ENCODE results near the gene RERE. TPM values are rescaled to one million over a fixed set of nuclear protein-coding genes. Genes with fewer than 3 reads are reported as not detected.

Gene RERE
- total RNA-seq, 1 experiment from 2014 or later, result 40.6 TPM

- Histone ChIP-seq H3K36me3 (ENCODE audit: control insufficient read depth in 1 of 2, insufficient read depth in 2 of 2, low read length in 2 of 2) (no peaks in the 10 kb centered on the region), H3K27ac (ENCODE audit: low read depth, low read length) (no peak overlapping the region), H3K9me3 (ENCODE audit: control insufficient read depth in 1 of 2, insufficient read depth in 1 of 2, low read depth in 1 of 2, low read length in 2 of 2) (no peaks in the 10 kb centered on the region), H3K79me2 (ENCODE audit: insufficient read depth, low read length) (peaks cover 6% of the 10 kb centered on the region; the same call in 1 of the 2 replicates), H3K27me3 (ENCODE audit: insufficient read depth, low read length) (no peaks in the 10 kb centered on the region), H3K4me2 (ENCODE audit: low read length) (no peak overlapping the region), H3K4me3 (replicated peaks in 1 of 2; ENCODE audit: low read depth in 1 of 2, low read length in 2 of 2) (no peak overlapping the region), H3K4me1 (ENCODE audit: control insufficient read depth in 1 of 2, insufficient read depth in 2 of 2, low read length in 2 of 2) (peaks cover 15 to 20% of the 10 kb centered on the region in 2 experiments), H2AFZ (ENCODE audit: low read depth, low read length, poor library complexity, severe bottlenecking) (no peak overlapping the region), H4K20me1 (ENCODE audit: insufficient read depth) (no peaks in the 10 kb centered on the region), H3K9ac (ENCODE audit: low read length) (no peak overlapping the region), H3K9me2 (ENCODE audit: insufficient read depth) (no peaks in the 10 kb centered on the region)
- no peak for ATAC-seq
- intact Hi-C loops (cut with micrococcal nuclease), result no loop called here
- TF ChIP-seq SP1 (IDR thresholded peaks at IDR 0.05; ENCODE audit: low read depth) (no peak), SRF (IDR thresholded peaks at IDR 0.05; ENCODE audit: low read depth) (no peak), SIN3A (IDR thresholded peaks at IDR 0.05; ENCODE audit: low read depth) (no peak), ZNF274 (IDR thresholded peaks at IDR 0.05; ENCODE audit: low read depth, low read length) (no peak), EGR1 (IDR thresholded peaks at IDR 0.05; ENCODE audit: low read depth) (no peak), TCF7L2 (IDR thresholded peaks at IDR 0.05; ENCODE audit: borderline replicate concordance, extremely low read depth, insufficient read depth, insufficient read length) (no peak), CBX3 (IDR thresholded peaks at IDR 0.05; ENCODE audit: low read depth) (no peak), POLR2A (IDR thresholded peaks at IDR 0.05; ENCODE audit: borderline replicate concordance, extremely low read depth, insufficient read depth, insufficient read length) (no peak), CEBPB (IDR thresholded peaks at IDR 0.05; ENCODE audit: low read depth) (no peak), EZH2phosphoT487 (IDR thresholded peaks at IDR 0.05; ENCODE audit: borderline replicate concordance) (no peak)
- TF ChIP-seq, protein P1, sequence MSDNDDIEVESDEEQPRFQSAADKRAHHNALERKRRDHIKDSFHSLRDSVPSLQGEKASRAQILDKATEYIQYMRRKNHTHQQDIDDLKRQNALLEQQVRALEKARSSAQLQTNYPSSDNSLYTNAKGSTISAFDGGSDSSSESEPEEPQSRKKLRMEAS (IDR thresholded peaks at IDR 0.05), result no peak
- TF ChIP-seq, protein P2, sequence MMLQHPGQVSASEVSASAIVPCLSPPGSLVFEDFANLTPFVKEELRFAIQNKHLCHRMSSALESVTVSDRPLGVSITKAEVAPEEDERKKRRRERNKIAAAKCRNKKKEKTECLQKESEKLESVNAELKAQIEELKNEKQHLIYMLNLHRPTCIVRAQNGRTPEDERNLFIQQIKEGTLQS (IDR thresholded peaks at IDR 0.05), result no peak
- no peak for DNase-seq (ENCODE audit: low read depth, low spot score)
- ChIA-PET RAD21 (ENCODE audit: low non-redundant PET in 1 of 2, low total read pairs in 2 of 2, uncharacterized antibody in 2 of 2, unreplicated experiment in 2 of 2) (no interaction called here), CTCF (no interaction called here), POLR2A (no interaction called here)
- no TSS peak for BruUV-seq (replicated peaks)
Observed at GRCh38 chr1:8427493-8427892, 389.9 kb downstream of the RERE start.

DNA sequence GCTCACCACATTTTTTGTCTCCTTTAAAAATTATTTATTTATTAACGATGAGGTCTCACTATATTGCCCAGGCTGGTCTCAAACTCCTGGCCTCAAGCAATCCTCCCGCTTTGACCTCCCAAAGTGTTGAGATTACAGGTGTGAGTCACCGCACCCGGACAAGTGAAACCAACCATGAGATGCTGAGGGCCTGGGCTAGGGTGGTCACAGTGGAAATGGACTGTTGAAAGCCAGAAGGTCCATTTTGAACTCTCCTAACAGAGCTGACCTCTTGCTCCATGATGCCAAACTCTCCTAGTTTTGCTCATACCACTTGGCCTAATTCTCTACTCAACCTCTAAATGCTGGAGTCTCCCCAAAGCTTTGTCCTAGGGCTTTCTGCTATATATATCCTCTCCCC lies 390.4 kb downstream of the RERE start:
- ChIA-PET CTCF (no interaction called here), POLR2A (no interaction called here), RAD21 (ENCODE audit: low non-redundant PET in 1 of 2, low total read pairs in 2 of 2, uncharacterized antibody in 2 of 2, unreplicated experiment in 2 of 2) (no interaction called here)
- H3K36me3 ChIP-seq (ENCODE audit: control insufficient read depth in 1 of 2, insufficient read depth in 2 of 2, low read length in 2 of 2), result no peaks in the 10 kb centered on the region
- peaks cover 9% of the 10 kb centered on the region; the same call in 1 of the 2 replicates for H3K79me2 ChIP-seq (ENCODE audit: insufficient read depth, low read length)
- no peak for DNase-seq (ENCODE audit: low read depth, low spot score)
- intact Hi-C loops (cut with micrococcal nuclease), result no loop called here
- H3K4me3 ChIP-seq (replicated peaks in 1 of 2; ENCODE audit: low read depth in 1 of 2, low read length in 2 of 2), result no peak overlapping the region
- H3K9me2 ChIP-seq (ENCODE audit: insufficient read depth), result no peaks in the 10 kb centered on the region
- H3K27ac ChIP-seq (ENCODE audit: low read depth, low read length), result no peak overlapping the region
- BruUV-seq (replicated peaks), result no TSS peak
- H2AFZ ChIP-seq (ENCODE audit: low read depth, low read length, poor library complexity, severe bottlenecking), result no peak overlapping the region
- H4K20me1 ChIP-seq (ENCODE audit: insufficient read depth), result no peaks in the 10 kb centered on the region
- H3K9ac ChIP-seq (ENCODE audit: low read length), result no peak overlapping the region
- ATAC-seq, result no peak
- no peak for TF ChIP-seq ELF1 (IDR thresholded peaks at IDR 0.05; ENCODE audit: borderline replicate concordance, low read depth)
- TF ChIP-seq EZH2 (IDR thresholded peaks at IDR 0.05), result no peak
- no peak for TF ChIP-seq CBX3 (IDR thresholded peaks at IDR 0.05; ENCODE audit: low read depth)
- no peak for TF ChIP-seq SIN3A (IDR thresholded peaks at IDR 0.05; ENCODE audit: low read depth)
- no peak for TF ChIP-seq CEBPB (IDR thresholded peaks at IDR 0.05; ENCODE audit: low read depth)
- no peak for TF ChIP-seq ZFX (IDR thresholded peaks at IDR 0.05)
- no peak for TF ChIP-seq EGR1 (IDR thresholded peaks at IDR 0.05; ENCODE audit: low read depth)
- H3K4me2 ChIP-seq (ENCODE audit: low read length), result no peak overlapping the region
- H3K9me3 ChIP-seq (ENCODE audit: control insufficient read depth in 1 of 2, insufficient read depth in 1 of 2, low read depth in 1 of 2, low read length in 2 of 2), result no peaks in the 10 kb centered on the region
- no peaks in the 10 kb centered on the region for H3K27me3 ChIP-seq (ENCODE audit: insufficient read depth, low read length)
- peaks cover 17 to 25% of the 10 kb centered on the region in 2 experiments for H3K4me1 ChIP-seq (ENCODE audit: control insufficient read depth in 1 of 2, insufficient read depth in 2 of 2, low read length in 2 of 2)
